ENCODE measurements around the gene KCND3.

KCND3 gene

GRCh38 chr1:111959436-111959835 lies 30.0 kb downstream of the KCND3 start:
- no peak for DNase-seq (ENCODE audit: low read depth)

GRCh38 chr1:111958851-111959250 lies 30.6 kb downstream of the KCND3 start:
- no peak for DNase-seq (ENCODE audit: low read depth)

- no peak for DNase-seq (ENCODE audit: low read depth)
Observed at GRCh38 chr1:111958075-111958474, 31.4 kb downstream of the KCND3 start.

- no peak for DNase-seq (ENCODE audit: low read depth)
Observed at GRCh38 chr1:111956155-111956771, 33.2 kb downstream of the KCND3 start.

- no peak for DNase-seq (ENCODE audit: low read depth)
Observed at GRCh38 chr1:111955755-111956154, 33.7 kb downstream of the KCND3 start.

GRCh38 chr1:111953797-111954196 lies 35.7 kb downstream of the KCND3 start:
- no peak for DNase-seq (ENCODE audit: low read depth)

- no peak for DNase-seq (ENCODE audit: low read depth)
Observed at GRCh38 chr1:111952125-111952657, 37.3 kb downstream of the KCND3 start.

- DNase-seq (ENCODE audit: low read depth) = no peak
Observed at GRCh38 chr1:111948209-111949171, 41.0 kb downstream of the KCND3 start.

- DNase-seq (ENCODE audit: low read depth) = no peak
Observed at GRCh38 chr1:111943846-111944749, 45.4 kb downstream of the KCND3 start.

GRCh38 chr1:111943066-111943465 lies 46.4 kb downstream of the KCND3 start:
- DNase-seq (ENCODE audit: low read depth) = no peak

- DNase-seq (ENCODE audit: low read depth) = no peak
Observed at GRCh38 chr1:111938536-111938935, 50.9 kb downstream of the KCND3 start.

- no peak for DNase-seq (ENCODE audit: low read depth)
Observed at GRCh38 chr1:111938123-111938522, 51.3 kb downstream of the KCND3 start.

GRCh38 chr1:111937147-111937725 lies 52.2 kb downstream of the KCND3 start:
- no peak for DNase-seq (ENCODE audit: low read depth)

GRCh38 chr1:111934106-111934852 lies 55.2 kb downstream of the KCND3 start:
- no peak for DNase-seq (ENCODE audit: low read depth)

GRCh38 chr1:111930356-111930755 lies 59.1 kb downstream of the KCND3 start:
- DNase-seq (ENCODE audit: low read depth) = no peak

- DNase-seq (ENCODE audit: low read depth) = no peak
Observed at GRCh38 chr1:111928531-111928930, 60.9 kb downstream of the KCND3 start.

GRCh38 chr1:111927652-111928051 lies 61.8 kb downstream of the KCND3 start:
- DNase-seq (ENCODE audit: low read depth) = no peak

- no peak for DNase-seq (ENCODE audit: low read depth)
Observed at GRCh38 chr1:111924786-111925185, 64.7 kb downstream of the KCND3 start.

- no peak for DNase-seq (ENCODE audit: low read depth)
Observed at GRCh38 chr1:111923766-111924165, 65.7 kb downstream of the KCND3 start.

GRCh38 chr1:111921948-111922347 lies 67.5 kb downstream of the KCND3 start:
- no peak for DNase-seq (ENCODE audit: low read depth)

Measured in stimulated activated CD8-positive, alpha-beta memory T cell treated with anti-CD3 and anti-CD28 coated beads, Interleukin-15, amount 100 ng/mL, for 1 hour (primary cell).